HG03045 (cell line): ENCODE measurements around the gene XKR8.

ENCODE experiments used
- ATAC-seq: cut with Tn5 transposase; IDR thresholded peaks from one replicate; pipeline ENCODE4 v1.9.1; 2021; ENCODE audit warnings: mild to moderate bottlenecking, moderate library complexity; ENCODE audit not compliant: unreplicated experiment

Gene XKR8, protein sequence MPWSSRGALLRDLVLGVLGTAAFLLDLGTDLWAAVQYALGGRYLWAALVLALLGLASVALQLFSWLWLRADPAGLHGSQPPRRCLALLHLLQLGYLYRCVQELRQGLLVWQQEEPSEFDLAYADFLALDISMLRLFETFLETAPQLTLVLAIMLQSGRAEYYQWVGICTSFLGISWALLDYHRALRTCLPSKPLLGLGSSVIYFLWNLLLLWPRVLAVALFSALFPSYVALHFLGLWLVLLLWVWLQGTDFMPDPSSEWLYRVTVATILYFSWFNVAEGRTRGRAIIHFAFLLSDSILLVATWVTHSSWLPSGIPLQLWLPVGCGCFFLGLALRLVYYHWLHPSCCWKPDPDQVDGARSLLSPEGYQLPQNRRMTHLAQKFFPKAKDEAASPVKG

DNA sequence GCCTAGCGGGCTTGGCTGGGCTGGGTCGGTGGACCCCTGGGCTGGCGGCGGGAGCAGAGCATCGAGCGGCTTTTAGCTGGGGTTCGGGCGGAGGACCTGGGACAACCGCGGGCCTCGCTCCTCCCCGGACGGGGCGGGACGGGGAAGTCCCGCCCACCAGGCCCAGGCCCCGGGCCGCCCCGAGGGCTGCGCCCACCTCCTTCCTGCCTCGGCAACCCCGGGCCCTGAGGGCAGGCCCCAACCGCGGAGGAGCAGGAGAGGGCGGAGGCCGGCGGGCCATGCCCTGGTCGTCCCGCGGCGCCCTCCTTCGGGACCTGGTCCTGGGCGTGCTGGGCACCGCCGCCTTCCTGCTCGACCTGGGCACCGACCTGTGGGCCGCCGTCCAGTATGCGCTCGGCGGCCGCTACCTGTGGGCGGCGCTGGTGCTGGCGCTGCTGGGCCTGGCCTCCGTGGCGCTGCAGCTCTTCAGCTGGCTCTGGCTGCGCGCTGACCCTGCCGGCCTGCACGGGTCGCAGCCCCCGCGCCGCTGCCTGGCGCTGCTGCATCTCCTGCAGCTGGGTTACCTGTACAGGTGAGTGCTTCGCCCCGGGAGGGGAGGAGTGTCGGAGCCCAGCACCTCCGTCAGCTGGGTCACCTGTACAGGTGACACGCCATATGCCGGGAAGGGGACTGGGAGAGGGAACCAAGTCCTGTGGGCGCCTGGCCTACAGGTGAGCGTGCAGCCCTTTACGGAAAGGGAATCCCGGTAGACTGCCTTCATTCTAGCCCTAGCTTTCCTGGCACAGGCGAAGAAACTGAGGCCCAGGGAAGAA lies at the start of gene XKR8:
TSS of gene XKR8 (plus strand) at position 182 of the 812 bp plus-strand sequence. CDS start at position 279, 97 bp downstream.
- ATAC-seq = peak; percentile 90

DNA sequence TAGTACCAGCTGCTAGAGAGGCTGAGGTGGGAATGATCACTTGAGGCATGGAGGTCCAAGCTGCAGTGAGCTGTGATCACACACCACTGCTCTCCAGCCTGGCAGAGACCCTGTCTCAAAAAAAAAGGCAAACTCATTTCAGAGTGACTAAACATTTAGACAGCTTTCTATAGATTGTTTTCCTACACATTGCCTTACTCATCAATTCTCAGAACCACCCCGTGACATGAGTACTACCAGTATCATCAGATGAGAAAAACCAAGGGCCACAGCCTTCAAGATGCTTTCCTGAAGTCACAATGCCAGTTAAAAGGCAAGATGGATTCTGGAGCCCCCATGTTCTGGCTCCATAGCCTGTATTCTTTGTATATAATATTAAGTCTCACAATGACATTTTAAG lies 47.3 kb upstream of the XKR8 start:
- ATAC-seq = no peak

DNA sequence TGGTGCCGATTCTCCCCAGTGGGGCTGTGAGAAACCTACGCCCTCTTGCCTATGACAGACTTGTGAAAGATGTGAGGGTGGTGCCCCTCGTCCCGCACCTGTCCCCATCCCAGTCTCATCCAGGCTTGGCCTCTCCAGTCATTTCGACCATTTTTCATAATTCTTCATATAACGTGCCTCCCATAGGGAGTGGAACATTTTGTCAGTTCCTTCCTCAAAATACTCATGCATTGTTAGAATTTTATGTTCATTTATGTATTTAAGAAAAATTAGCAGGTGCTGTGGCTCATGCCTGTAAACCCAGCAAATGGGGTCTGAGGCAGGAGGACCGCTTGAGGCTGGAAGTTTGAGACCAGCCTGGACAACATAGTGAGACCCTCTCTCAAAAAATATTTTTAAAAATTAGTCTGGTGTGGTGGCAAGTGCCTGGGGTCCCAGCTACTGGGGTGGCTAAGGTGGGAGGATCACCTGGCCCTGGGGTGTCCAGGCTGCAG lies 44.6 kb upstream of the XKR8 start:
- ATAC-seq = no peak

DNA sequence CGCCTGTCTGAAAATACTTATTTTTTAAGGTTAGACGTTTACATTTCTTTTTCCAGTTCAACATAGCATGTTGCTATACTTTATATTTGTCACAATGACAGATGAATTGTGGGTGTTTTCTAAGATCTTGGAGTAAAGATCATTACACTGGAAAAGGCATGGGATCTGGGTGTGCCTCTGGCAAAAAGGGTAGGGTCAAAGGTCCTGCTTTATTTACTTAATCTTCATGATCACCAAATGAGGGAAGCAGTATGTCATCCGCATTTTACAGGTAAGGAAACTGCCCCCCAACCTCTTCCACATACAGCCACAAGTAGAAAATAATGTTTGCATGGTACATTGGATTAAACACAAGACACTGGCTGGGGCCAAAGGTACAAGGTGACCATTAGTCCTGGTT lies 37.5 kb upstream of the XKR8 start:
- ATAC-seq = no peak

DNA sequence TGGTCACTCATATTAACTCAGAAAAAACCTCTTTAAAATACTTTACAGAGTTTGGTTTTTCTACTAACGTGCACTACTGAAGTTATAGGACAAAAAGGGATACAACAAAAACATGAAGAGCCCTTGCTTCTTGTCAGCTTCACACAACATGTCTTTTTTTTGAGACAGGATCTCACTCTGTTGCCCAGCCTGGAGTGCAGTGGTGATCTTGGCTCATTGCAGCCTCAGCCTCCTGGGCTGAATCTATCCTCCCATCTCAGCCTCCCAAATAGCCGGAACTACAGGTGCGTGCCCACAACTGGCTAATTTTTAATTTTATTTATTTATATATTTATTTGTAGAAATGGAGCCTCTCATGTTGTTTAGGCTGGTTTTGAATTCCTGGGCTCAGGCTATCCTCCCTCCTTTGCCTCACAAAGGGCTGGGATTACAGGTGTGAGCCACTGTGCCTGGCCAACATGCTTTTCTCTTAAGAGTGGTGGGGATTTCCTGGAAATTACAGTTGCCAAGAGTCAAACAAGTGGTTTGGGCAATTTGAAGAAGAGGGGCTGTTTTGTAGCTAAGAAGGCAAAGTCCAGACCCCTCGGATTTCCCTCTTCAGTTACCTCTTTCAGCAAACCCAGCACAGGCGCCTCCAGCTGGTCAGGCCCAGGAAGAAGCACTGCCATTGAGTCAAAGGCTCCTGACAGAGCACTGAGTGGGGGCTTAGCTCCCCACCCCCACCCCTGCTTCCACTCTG lies 31.4 kb upstream of the XKR8 start:
- ATAC-seq = no peak

DNA sequence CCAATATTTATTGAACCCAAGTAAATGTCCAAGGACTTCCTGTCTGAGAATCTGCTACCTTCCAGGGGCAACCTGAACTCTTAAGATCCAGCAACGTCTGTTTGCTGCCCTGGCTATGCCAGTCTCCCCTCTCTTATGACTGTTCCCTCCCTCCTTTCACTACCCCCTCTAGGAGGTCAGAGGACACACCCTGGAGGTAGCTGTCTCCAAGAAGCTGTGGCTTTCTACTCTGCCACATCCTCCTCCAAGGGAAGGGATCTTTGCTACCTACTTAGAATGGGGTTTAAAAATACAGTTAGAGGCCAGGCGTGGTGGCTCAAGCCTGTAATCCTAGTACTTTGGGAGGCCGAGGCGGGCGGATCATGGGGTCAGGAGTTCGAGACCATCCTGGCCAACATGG lies 28.6 kb upstream of the XKR8 start:
- no peak for ATAC-seq

DNA sequence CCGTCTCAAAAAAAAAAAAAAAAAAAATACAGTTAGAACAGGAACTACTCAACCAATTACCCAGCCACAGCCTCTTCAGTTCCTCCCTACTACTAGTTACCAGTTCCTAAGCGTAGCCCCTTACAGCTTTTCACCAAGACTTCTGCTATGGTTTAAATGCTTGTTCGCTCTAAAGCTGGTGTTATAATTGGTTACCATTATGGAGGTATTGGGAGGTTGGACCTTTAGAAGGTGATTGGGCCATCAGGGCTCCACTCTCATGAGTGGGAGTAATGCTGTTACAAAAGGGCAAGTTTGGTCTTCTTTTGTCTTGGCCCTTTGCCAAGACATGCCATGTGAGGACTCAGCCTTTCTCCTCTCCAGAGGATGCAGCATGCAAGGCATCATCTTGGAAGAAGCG lies 28.0 kb upstream of the XKR8 start:
- ATAC-seq = no peak

DNA sequence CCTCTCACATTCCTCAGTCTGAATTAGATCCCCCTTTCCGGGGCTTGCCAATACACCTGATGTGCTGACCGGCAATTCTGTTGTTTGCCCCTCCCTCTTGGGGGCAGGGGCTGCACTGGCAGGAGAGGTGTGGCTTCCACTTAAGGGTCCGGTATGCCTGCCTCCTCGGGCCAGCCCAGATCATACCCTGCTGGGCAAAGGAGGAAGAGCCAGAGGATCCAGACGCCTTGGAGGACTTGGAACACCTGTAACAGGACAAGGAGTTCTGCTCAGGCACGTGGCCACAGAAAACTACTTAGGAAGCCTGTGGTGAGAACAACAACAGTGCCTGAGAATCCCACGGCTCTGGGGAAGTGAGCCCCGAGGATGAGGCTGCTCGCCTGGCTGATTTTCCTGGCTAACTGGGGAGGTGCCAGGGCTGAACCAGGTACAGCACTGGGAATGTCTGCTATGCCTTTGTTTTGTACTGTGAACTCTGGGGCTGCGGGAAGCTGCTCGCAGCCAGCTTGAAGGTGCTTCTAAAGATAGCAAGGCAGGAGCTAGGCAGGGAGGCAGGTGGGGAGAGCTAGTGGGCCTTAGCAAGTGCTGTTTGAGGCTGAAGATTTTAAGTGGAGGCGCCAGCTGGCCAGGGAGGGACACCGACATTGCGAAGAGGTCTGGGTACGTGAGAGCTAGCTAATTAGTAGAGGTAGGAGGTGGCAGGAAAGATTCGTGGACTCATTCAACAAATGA lies 24.8 kb upstream of the XKR8 start, which contains the start of gene SMPDL3B:
TSS of gene SMPDL3B (plus strand) at position 183 of the 732 bp plus-strand sequence. CDS start at position 367, 184 bp downstream.
- ATAC-seq = no peak

DNA sequence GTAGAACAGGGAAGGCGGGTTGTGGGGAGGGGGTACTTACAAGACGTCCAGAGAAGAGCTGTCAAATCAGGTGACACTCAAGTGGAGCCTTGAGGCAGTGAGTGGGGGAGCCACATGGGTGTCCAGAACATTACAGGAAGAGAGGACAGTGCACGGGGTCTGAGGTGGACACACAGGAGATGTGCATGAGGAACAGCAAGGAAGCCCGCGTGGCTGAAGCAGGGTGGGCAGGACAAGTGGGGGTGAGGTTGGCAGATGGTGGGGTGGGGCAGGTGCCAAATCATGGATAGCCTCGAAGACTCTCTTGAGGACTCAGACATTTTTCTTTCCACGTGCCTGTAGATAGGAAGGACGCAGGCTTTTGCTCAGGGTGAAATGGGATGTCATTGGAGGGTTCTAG lies 24.1 kb upstream of the XKR8 start:
- ATAC-seq = no peak

DNA sequence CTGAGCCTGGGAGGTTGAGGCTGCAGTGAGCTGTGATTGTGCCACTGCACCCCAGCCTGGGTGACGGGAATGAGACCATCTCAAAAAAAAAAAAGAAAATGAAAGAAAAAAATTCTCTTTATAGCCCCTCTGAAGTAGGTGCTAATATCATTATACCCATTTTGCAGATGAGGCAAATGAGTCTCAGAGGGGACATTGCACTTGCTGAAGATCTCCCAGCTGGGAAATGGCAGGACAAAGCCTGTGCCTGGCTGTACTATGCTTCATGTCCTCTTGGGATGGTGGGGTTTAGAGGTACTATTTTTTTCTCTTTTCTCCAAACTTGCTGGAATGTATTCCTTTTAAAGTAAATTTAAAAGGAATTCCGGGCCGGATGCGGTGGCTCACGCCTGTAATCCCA lies 23.4 kb upstream of the XKR8 start:
- ATAC-seq = no peak

DNA sequence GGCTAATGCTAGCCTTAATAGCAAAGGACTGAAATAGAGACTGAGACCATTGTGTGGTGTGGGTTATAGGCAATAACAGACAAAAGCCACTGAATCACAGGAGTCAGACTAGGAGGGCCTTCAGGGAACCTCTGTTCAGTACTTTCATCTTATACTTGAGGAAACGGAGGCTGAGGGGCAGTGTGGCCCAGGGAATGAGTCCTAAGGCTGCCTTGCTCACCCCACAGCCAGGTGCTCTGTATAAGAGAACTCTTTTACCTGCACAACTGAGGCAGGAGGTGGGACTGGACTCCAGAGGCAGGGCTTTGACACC lies 22.3 kb upstream of the XKR8 start:
- no peak for ATAC-seq

DNA sequence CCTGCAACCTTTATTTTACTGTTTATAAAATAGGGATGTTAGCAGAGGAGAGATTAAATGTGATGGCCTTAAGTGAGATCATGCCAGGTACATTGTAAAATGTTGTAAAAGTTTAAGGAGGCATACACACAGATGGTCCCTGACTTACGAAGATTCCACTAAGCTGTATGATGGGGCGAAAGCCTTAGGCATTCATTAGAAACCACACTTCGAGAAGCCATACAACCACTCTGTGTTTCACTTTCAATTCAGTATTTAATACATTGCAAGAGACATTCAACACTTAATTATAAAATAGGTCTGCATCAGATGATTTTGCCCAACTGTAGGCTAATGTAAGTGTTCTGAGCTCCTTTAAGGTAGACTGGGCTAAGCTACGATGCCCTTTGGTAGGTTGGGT lies 21.3 kb upstream of the XKR8 start:
- ATAC-seq = no peak

DNA sequence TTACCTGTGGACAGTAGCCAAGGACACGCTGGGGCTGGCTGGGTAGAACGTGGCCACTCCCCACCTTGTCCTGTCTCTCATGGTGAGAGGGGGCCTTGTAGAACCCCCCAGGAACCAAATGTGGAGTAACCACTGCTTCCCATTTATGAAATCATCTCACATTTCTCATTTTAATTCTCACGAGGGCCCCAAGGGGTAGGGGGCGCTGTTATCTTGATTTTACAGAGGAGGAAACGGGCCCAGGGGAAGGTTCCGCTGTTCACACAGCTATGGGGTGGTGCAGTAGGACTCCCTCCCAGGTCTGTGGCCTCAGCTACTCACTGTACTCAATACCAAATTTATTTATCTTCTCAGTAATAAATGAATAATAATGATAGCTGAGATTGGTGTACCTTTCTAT lies 19.5 kb upstream of the XKR8 start:
- ATAC-seq = no peak

DNA sequence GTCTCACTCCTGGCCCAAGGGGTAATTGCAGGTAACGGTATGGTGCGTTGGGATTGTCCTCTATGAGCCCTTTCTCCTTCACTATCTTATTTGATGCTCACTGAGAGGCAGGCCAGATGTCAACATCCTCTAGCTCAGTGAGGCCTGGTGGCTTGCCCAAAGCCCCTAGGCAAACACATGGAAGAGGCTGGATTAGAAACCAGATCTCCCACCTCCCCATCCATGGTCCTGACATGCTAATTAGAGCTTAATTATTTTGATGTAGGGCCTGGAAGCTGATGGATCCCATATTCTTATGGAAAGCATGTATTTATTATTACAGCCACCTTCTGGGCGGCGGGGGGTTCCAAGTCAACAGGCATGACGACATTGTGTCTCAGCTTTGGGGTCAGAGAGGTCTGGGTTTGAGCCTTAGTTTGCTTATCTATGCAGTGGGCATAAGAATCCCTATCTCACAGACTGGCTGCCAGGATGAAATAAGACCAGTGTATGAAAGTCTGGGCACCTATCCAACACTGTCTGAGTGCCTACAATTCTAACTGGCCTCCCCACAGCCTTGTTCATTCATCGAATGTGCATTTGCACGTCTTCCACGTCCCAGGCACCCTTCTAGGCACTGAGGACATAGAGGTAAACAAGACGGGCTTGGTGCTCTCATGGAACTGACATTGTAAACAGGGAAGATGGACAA lies 18.8 kb upstream of the XKR8 start:
- no peak for ATAC-seq

DNA sequence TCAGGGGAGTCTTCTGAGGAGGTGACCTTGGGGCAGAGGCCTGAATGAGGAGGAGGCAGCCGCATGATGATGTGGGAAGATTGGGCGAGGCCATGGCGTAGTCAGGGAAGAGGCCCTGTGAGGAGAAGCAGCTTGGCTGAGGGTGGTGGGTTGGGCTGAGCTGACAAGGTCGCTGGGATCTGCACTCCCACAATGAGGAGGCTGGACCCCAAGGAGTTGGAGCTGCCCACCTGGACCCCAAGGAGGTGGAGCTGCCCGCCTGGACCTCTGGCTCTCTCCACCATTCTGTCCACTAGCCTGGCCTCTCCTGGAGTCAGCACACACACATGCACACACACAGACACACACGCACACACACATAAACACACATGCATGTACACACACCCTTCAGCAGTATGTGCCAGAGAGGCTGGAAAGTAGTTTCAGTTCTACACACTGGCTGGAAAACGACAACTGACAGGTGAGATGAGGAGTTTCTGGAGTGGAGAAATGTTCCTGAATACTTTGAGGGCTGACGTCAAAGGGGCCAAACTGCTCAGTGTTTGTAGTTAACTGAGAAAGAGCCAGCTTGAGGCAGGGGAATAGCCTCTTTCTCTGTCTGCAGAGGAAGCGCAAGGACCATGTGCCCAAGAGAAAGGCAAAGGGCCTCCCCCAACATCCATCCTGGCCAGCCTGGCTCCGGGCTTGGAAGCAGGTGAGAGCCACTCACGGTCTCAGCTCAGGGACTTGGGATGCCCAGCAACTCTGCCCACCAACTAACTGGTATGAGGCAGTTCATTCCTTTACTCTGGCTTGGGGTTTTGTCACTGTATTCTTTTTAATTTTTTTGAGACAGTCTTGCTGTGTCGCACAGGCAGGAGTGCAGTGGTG lies 17.9 kb upstream of the XKR8 start:
- no peak for ATAC-seq

DNA sequence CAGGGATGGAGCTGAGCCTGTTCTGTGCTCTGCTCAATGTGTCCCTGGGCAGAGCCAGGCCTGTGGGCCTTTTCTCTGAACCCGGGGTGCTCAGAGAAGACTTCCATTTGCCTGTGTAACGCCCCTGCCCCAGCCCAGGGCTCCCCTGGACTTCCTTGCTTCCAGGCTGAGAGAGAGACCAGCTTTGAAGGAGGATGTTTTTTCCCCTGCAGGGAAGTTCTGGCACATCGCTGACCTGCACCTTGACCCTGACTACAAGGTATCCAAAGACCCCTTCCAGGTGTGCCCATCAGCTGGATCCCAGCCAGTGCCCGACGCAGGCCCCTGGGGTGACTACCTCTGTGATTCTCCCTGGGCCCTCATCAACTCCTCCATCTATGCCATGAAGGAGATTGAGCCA lies 14.8 kb upstream of the XKR8 start:
- no peak for ATAC-seq

DNA sequence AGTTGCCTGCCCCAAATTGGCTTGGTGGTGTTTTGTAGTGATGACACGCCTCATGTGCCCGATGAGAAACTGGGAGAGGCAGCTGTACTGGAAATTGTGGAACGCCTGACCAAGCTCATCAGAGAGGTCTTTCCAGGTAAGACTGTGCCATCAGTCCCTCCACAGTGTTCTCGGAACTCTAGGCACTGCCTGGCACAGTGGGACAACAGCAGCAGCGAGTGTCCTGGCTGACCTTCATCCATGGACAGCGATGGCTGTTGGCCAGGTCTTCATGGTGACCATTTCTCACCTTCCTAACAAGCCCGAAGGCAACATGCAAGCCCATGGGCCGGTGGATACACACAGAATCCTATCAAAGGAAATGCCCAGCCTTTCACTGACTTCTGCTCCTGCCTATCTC lies 10.7 kb upstream of the XKR8 start:
- ATAC-seq = no peak

DNA sequence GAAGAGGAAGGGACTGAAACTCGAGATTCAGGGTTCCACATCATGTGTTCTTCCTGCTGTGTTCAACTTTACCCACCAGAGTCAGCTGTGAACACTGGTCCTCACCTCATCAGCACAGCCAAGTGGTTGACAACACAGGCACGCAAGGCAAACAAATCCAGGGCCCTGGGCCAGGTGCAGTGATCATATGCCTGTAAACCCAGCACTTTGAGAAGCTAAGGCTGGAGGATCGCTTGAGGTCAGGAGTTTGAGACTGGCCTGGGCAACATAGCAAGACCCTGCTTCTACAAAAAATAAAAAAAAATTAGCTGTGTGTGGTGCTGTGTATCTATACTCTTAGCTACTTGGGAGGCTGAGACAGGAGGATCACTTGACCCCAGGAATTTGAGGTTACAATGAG lies 8.4 kb upstream of the XKR8 start:
- ATAC-seq = no peak

DNA sequence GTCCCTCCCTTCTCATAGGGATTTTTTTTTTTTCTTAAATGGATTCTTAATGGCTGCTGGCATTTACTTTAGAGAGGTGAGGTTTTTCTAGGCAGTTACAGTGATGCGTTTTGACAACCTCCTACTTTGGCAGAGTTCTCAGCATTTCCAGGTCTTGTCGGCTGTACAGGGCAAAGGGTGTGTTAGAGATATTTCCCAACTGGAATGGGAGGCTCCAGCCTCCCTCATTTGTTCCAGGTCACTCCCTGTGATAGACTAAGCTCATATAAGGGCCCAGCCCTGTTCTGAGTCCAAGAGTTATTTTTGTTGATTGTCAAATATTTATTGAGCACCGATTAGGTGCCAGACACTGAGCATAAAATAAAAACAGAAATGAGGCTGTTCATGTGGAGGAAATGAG lies 7.6 kb upstream of the XKR8 start:
- ATAC-seq = no peak
